IMR-90 (cell line): ENCODE results near the gene RASD2. TPM values are rescaled to one million over a fixed set of nuclear protein-coding genes. Genes with fewer than 3 reads are reported as not detected.

Source experiments
- ATAC-seq: fragments of 200-7000 bp; cut with Tn5 transposase; 2 replicates; pipeline ENCODE4 v1.9.1; 2020; ENCODE audit warnings: low read depth, mild to moderate bottlenecking, moderate library complexity
- BruUV-seq: library from RNA; stranded (reverse); fragments of 400-500 nt; replicated peaks from 2 replicates; lab custom pipeline; 2021; lab: Mats Ljungman, UMichigan
- CTCF ChIA-PET: fragments of 300-600 bp; formaldehyde crosslinking; extraction: SDS; loops from one replicate; lab custom pipeline; 2021; ENCODE audit warnings: antibody characterized with exemption; lab: Yijun Ruan, JAX
- POLR2A ChIA-PET: fragments of 300-600 bp; sonication (Branson Sonifier 250); formaldehyde crosslinking; loops from one replicate; lab custom pipeline; 2022; ENCODE audit warnings: antibody characterized with exemption; ENCODE audit not compliant: unreplicated experiment; lab: Charles Lee
- DNase-seq: peaks from one replicate; pipeline ENCODE4 v3.0.0; 2013
- H2AFZ ChIP-seq: replicated peaks from 2 replicates; pipeline ENCODE3; 2013; ENCODE audit warnings: low read length, mild to moderate bottlenecking; ENCODE audit not compliant: poor library complexity
- H2AK5ac ChIP-seq: 2 replicates; pipeline ENCODE4 v1.6.1; 2013; ENCODE audit warnings: low read depth, low read length, inconsistent platforms
- H2AK9ac ChIP-seq: replicated peaks from 2 replicates; pipeline ENCODE3; 2013; ENCODE audit warnings: mild to moderate bottlenecking, low read depth, low read length, moderate library complexity; ENCODE audit not compliant: poor library complexity
- H2BK120ac ChIP-seq: 2 replicates; pipeline ENCODE4 v1.6.1; 2013; ENCODE audit warnings: low read depth, low read length, inconsistent platforms
- H2BK15ac ChIP-seq: 3 replicates; pipeline ENCODE4 v1.6.1; 2013; ENCODE audit warnings: low read depth, low read length, inconsistent platforms
- H2BK20ac ChIP-seq: 2 replicates; pipeline ENCODE4 v1.6.1; 2013; ENCODE audit warnings: low read depth, mild to moderate bottlenecking, inconsistent platforms, low read length, moderate library complexity
- H2BK5ac ChIP-seq: 2 replicates; pipeline ENCODE4 v1.6.1; 2013; ENCODE audit warnings: mild to moderate bottlenecking, low read depth, low read length, inconsistent platforms; ENCODE audit not compliant: poor library complexity, severe bottlenecking
- H3K14ac ChIP-seq: replicated peaks from 2 replicates; pipeline ENCODE4 v1.6.1; 2013; ENCODE audit warnings: low read depth, low read length, inconsistent platforms
- H3K18ac ChIP-seq: 2 replicates; pipeline ENCODE4 v1.6.1; 2013; ENCODE audit warnings: low read depth, low read length, control low read depth
- H3K23ac ChIP-seq: 2 replicates; pipeline ENCODE4 v1.6.1; 2013; ENCODE audit warnings: low read depth, low read length, inconsistent platforms
- H3K27ac ChIP-seq: 2 replicates; pipeline ENCODE4 v1.5.1; 2013; ENCODE audit warnings: mild to moderate bottlenecking, control low read depth, low read length; ENCODE audit not compliant: insufficient read depth
- H3K27me3 ChIP-seq: 2 replicates; pipeline ENCODE4 v1.6.1; 2013; ENCODE audit warnings: low read length; ENCODE audit not compliant: control insufficient read depth, insufficient read depth
- H3K36me3 ChIP-seq: 2 replicates; pipeline ENCODE4 v1.6.1; 2013; ENCODE audit warnings: low read length, mixed read lengths; ENCODE audit not compliant: control insufficient read depth, insufficient read depth
- H3K4ac ChIP-seq: 2 replicates; pipeline ENCODE4 v1.6.1; 2013; ENCODE audit warnings: low read depth, low read length, inconsistent platforms
- H3K4me1 ChIP-seq: 2 replicates; pipeline ENCODE4 v1.6.1; 2013; ENCODE audit warnings: low read length, mixed read lengths; ENCODE audit not compliant: control insufficient read depth, insufficient read depth
- H3K4me2 ChIP-seq: 2 replicates; pipeline ENCODE4 v1.6.1; 2013; ENCODE audit warnings: low read depth, mild to moderate bottlenecking, control low read depth, low read length, moderate library complexity
- H3K4me3 ChIP-seq: 2 replicates; pipeline ENCODE4 v1.5.1; 2013; ENCODE audit warnings: low read depth, mild to moderate bottlenecking, control low read depth, low read length, moderate library complexity; ENCODE audit not compliant: insufficient read depth
- H3K56ac ChIP-seq: 2 replicates; pipeline ENCODE4 v1.6.1; 2013; ENCODE audit warnings: low read length, inconsistent platforms; ENCODE audit not compliant: insufficient read depth; ENCODE audit errors: extremely low read depth
- H3K79me1 ChIP-seq, 2 experiments: 2 replicates each; pipeline ENCODE4 v1.6.1; 2013; ENCODE audit warnings: low read length in 2 of 2, inconsistent platforms in 1 of 2, low read depth in 1 of 2
- H3K9ac ChIP-seq: 2 replicates; pipeline ENCODE4 v1.6.1; 2013; ENCODE audit warnings: low read depth, low read length, control low read depth
- H3K9me1 ChIP-seq: 2 replicates; pipeline ENCODE4 v1.6.1; 2013; ENCODE audit warnings: low read length, inconsistent platforms; ENCODE audit not compliant: insufficient read depth
- H3K9me3 ChIP-seq: 2 replicates; pipeline ENCODE4 v1.6.1; 2013; ENCODE audit warnings: low read length; ENCODE audit not compliant: control insufficient read depth, insufficient read depth
- H4K20me1 ChIP-seq: 2 replicates; pipeline ENCODE4 v1.6.1; 2013; ENCODE audit warnings: low read length, inconsistent platforms; ENCODE audit not compliant: insufficient read depth
- H4K5ac ChIP-seq: 2 replicates; pipeline ENCODE4 v1.6.1; 2013; ENCODE audit warnings: mild to moderate bottlenecking, low read depth, low read length, control low read depth
- H4K8ac ChIP-seq, 2 experiments: 2 replicates each; pipeline ENCODE4 v1.6.1; 2013; ENCODE audit warnings: low read depth in 2 of 2, low read length in 2 of 2, control low read depth in 1 of 2, inconsistent platforms in 1 of 2
- H4K91ac ChIP-seq: 2 replicates; pipeline ENCODE4 v1.6.1; 2013; ENCODE audit warnings: low read depth, low read length, inconsistent platforms; ENCODE audit not compliant: insufficient read depth
- CEBPB ChIP-seq: IDR thresholded peaks from 2 replicates; pipeline ENCODE4 v1.6.1; 2012; ENCODE audit warnings: low read depth, low read length, improper control_type of control experiment
- CHD1 ChIP-seq: IDR thresholded peaks from 2 replicates; pipeline ENCODE4 v1.6.1; 2012; ENCODE audit warnings: low read depth, low read length, improper control_type of control experiment
- MAFK ChIP-seq: IDR thresholded peaks from 2 replicates; pipeline ENCODE4 v1.6.1; 2012; ENCODE audit warnings: low read depth, low read length, improper control_type of control experiment
- MAZ ChIP-seq: IDR thresholded peaks from 2 replicates; pipeline ENCODE4 v1.6.1; 2012; ENCODE audit warnings: low read depth, mild to moderate bottlenecking, low read length, improper control_type of control experiment, moderate library complexity, borderline replicate concordance
- MXI1 ChIP-seq: IDR thresholded peaks from 2 replicates; pipeline ENCODE4 v1.6.1; 2012; ENCODE audit warnings: low read depth, mild to moderate bottlenecking, low read length, moderate library complexity, borderline replicate concordance
- NFE2L2 ChIP-seq: fragments of 150-350 bp; IDR thresholded peaks from 2 replicates; pipeline ENCODE4 v1.6.1; 2016; ENCODE audit warnings: low read depth, mild to moderate bottlenecking, low read length
- RCOR1 ChIP-seq: IDR thresholded peaks from 2 replicates; pipeline ENCODE4 v1.6.1; 2012; ENCODE audit warnings: mild to moderate bottlenecking, low read length, improper control_type of control experiment; ENCODE audit not compliant: insufficient replicate concordance
- SMC3 ChIP-seq: fragments of 150-350 bp; IDR thresholded peaks from 2 replicates; pipeline ENCODE4 v1.6.1; 2016; ENCODE audit warnings: low read depth, mild to moderate bottlenecking, antibody characterized with exemption, low read length, moderate library complexity
- WGBS, 2 experiments: methylation state at CpG; one replicate each; pipeline versions ENCODE4 v1.1.5 to v1.1.7; 2013; ENCODE audit warnings: missing lambda C conversion rate in 2 of 2; ENCODE audit not compliant: insufficient read length in 1 of 2; ENCODE audit errors: extremely low coverage in 2 of 2; 5-methylcytosine and 5-hydroxymethylcytosine counted together
- dilution Hi-C: fragments of 300-500 bp; cut with HindIII; formaldehyde crosslinking; loops from one replicate; pipeline ENCODE4 v1.14.3; 2018; ENCODE audit warnings: low sequenced_read_pairs; ENCODE audit not compliant: unreplicated experiment
- in situ Hi-C: fragments of 300-500 bp; cut with MboI; formaldehyde crosslinking; loops from 3 replicates; pipeline ENCODE4 v1.14.3; 2019; ENCODE audit warnings: low sequenced_read_pairs, inconsistent platforms, mixed read lengths
- intact Hi-C: fragments of 100-400 bp; cut with micrococcal nuclease; formaldehyde crosslinking; loops from 2 replicates; pipeline ENCODE4 v1.10.0; 2022
- polyA plus RNA-seq, 3 experiments: library from polyadenylated mRNA; depleted of rRNA; stranded (reverse); fragments of >200 nt; gene quantifications; 2 replicates each; pipeline ENCODE4 v1.2.3, GENCODE V29; 2012; ENCODE audit warnings: low replicate concordance in 1 of 3
- total RNA-seq: library from RNA; depleted of rRNA; stranded (reverse); fragments of >200 nt; gene quantifications from 2 replicates; pipeline ENCODE4 v1.2.3, GENCODE V29; 2012
- TF ChIP-seq, protein P1 (sequence below): fragments of 150-350 bp; IDR thresholded peaks from 2 replicates; pipeline ENCODE4 v1.6.1; 2017; ENCODE audit warnings: mild to moderate bottlenecking, antibody characterized with exemption, low read length, low read depth
- TF ChIP-seq, protein P2 (sequence below): conservative IDR thresholded peaks from 2 replicates; pipeline ENCODE4 v1.5.1; 2012; ENCODE audit warnings: mild to moderate bottlenecking, low read depth, low read length, improper control_type of control experiment

Gene RASD2
- total and polyA plus RNA-seq, 2 of the 4 experiments (the other 2 are of a cell fraction) = under 0.01 to 0.32 TPM

DNA sequence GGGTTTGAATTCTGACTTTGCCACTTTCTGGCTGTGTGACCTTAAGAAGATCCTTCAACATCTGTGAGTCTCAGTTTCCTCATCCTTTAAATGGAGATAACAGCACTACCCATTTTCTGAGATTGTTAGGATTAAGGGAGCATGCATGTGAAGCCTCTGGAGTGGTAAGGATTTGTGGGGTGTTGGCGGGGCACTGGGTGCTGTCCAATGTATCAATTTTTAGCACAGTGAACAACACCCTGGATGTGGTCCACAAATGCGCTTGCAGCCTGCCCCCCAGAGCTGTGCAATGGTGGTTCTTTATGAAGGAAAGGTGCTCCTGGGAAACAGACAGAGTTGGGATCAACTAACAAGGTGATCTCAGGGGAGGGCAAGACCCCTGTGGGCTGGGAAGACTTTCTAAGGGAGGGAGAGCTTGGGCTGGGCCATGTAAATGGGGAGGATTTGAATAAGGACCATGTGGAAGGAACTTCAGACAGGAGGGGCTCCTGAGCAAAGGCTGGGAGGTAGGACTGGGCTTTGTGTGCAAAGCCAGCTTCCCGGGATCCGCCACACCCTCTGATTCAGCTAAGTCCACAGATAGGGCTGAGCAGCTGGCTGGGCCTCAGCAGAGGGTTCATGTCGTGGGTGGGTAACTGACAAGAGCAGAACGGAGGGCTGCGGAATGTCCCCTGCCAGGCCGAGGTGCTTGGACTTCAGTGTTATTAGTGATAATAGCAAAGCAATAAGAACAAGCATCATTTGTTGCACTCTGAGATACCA lies 22.7 kb upstream of the RASD2 start:
- no peak overlapping the region for H4K91ac ChIP-seq
- no peak overlapping the region for H2BK5ac ChIP-seq
- H3K23ac ChIP-seq = no peak overlapping the region
- no peak overlapping the region for H2BK15ac ChIP-seq
- no peak overlapping the region for H3K18ac ChIP-seq
- ATAC-seq = no peak
- peaks cover 31% of the 10 kb centered on the region for H3K27me3 ChIP-seq
- BruUV-seq = no TSS peak
- H2AFZ ChIP-seq = no peak overlapping the region
- dilution Hi-C loops = no loop called here
- H3K4me3 ChIP-seq = no peak overlapping the region
- H4K20me1 ChIP-seq = no peaks in the 10 kb centered on the region
- no peak overlapping the region for H3K56ac ChIP-seq
- no peak overlapping the region for H3K9ac ChIP-seq
- intact Hi-C loops = no loop called here
- TF ChIP-seq MAZ = no peak
- TF ChIP-seq, protein P1, sequence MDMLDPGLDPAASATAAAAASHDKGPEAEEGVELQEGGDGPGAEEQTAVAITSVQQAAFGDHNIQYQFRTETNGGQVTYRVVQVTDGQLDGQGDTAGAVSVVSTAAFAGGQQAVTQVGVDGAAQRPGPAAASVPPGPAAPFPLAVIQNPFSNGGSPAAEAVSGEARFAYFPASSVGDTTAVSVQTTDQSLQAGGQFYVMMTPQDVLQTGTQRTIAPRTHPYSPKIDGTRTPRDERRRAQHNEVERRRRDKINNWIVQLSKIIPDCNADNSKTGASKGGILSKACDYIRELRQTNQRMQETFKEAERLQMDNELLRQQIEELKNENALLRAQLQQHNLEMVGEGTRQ = no peak
- TF ChIP-seq NFE2L2 = no peak
- TF ChIP-seq SMC3 = no peak
- no peak for TF ChIP-seq RCOR1
- TF ChIP-seq, protein P2, sequence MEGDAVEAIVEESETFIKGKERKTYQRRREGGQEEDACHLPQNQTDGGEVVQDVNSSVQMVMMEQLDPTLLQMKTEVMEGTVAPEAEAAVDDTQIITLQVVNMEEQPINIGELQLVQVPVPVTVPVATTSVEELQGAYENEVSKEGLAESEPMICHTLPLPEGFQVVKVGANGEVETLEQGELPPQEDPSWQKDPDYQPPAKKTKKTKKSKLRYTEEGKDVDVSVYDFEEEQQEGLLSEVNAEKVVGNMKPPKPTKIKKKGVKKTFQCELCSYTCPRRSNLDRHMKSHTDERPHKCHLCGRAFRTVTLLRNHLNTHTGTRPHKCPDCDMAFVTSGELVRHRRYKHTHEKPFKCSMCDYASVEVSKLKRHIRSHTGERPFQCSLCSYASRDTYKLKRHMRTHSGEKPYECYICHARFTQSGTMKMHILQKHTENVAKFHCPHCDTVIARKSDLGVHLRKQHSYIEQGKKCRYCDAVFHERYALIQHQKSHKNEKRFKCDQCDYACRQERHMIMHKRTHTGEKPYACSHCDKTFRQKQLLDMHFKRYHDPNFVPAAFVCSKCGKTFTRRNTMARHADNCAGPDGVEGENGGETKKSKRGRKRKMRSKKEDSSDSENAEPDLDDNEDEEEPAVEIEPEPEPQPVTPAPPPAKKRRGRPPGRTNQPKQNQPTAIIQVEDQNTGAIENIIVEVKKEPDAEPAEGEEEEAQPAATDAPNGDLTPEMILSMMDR = no peak
- no peak for TF ChIP-seq CHD1
- TF ChIP-seq CEBPB = no peak
- TF ChIP-seq MXI1 = no peak
- TF ChIP-seq MAFK = no peak
- no peak overlapping the region for H2BK120ac ChIP-seq
- ChIA-PET CTCF (interaction anchor here (0.6 to 1.4 kb wide), 2 partner anchors 20 to 36 kb away, joined by 4 to 6 read pairs; no protein-coding TSS in a partner anchor), POLR2A (no interaction called here)
- H3K27ac ChIP-seq = no peak overlapping the region
- H3K14ac ChIP-seq = no peak overlapping the region
- no peak overlapping the region for H2AK5ac ChIP-seq
- H4K8ac ChIP-seq = no peak overlapping the region
- H2BK20ac ChIP-seq = no peak overlapping the region
- H4K5ac ChIP-seq = no peak overlapping the region
- no peaks in the 10 kb centered on the region for H3K4me1 ChIP-seq
- H3K79me1 ChIP-seq = no peaks in the 10 kb centered on the region
- H3K36me3 ChIP-seq = no peaks in the 10 kb centered on the region
- no peak overlapping the region for H3K4ac ChIP-seq
- DNase-seq = no peak
- 82% methylated on average over 3 of the region's 8 CpGs; no CpG with 5 or more reads in 1 of the 2 experiments for WGBS, 2 experiments
- no peak overlapping the region for H3K4me2 ChIP-seq
- in situ Hi-C loops = no loop called here
- H3K9me3 ChIP-seq = no peaks in the 10 kb centered on the region
- H2AK9ac ChIP-seq = no peak overlapping the region
- H3K9me1 ChIP-seq = no peaks in the 10 kb centered on the region
